ENCODE data around the gene AARSD1.
"Not testable (repeated sequence)": the region's sequence is repeated elsewhere in the genome, so short reads cannot be mapped to it uniquely, and the experiment has no call there.

AARSD1 gene

GRCh38 chr17:42979511-42980273 is 15.4 kb upstream of the AARSD1 start, which contains the start of gene PTGES3L:
Gene PTGES3L (minus strand): TSS chr17:42980080. CDS start chr17:42980053, 27 bp downstream.
- H3K27ac ChIP-seq = peak within 1 kb of the TSS; percentile 98

GRCh38 chr17:42975701-42976100 is 11.4 kb upstream of the AARSD1 start:
- H3K27ac ChIP-seq = not testable (repeated sequence)

More at GRCh38 chr17:42979511-42980273, 15.4 kb upstream of the AARSD1 start, which contains the start of gene PTGES3L:
- TF ChIP-seq CTCF (conservative IDR thresholded peaks at IDR 0.05) (no peak), ZFX (IDR thresholded peaks at IDR 0.05) (no peak)

GRCh38 chr17:42975265-42975664 is 11.0 kb upstream of the AARSD1 start:
- no peak overlapping the region for H3K27ac ChIP-seq
- no peak for TF ChIP-seq CTCF (conservative IDR thresholded peaks at IDR 0.05)
- no peak for TF ChIP-seq ZFX (IDR thresholded peaks at IDR 0.05)

GRCh38 chr17:42973323-42973722 is 9.1 kb upstream of the AARSD1 start:
- H3K27ac ChIP-seq = not testable (repeated sequence)

- no peak for TF ChIP-seq ZFX (IDR thresholded peaks at IDR 0.05)
- TF ChIP-seq CTCF (conservative IDR thresholded peaks at IDR 0.05) = no peak
- H3K27ac ChIP-seq = no peak overlapping the region
Observed at GRCh38 chr17:42971589-42971988, 7.3 kb upstream of the AARSD1 start.

- TF ChIP-seq ZFX (IDR thresholded peaks at IDR 0.05) = no peak
- TF ChIP-seq CTCF (conservative IDR thresholded peaks at IDR 0.05) = no peak
- H3K27ac ChIP-seq = no peak overlapping the region
Observed at GRCh38 chr17:42969001-42969581, 4.8 kb upstream of the AARSD1 start.

GRCh38 chr17:42967925-42968324 is 3.7 kb upstream of the AARSD1 start:
- no peak for TF ChIP-seq CTCF (conservative IDR thresholded peaks at IDR 0.05)
- no peak overlapping the region for H3K27ac ChIP-seq

- H3K27ac ChIP-seq = no peak overlapping the region
- TF ChIP-seq ZFX (IDR thresholded peaks at IDR 0.05) (no peak), CTCF (conservative IDR thresholded peaks at IDR 0.05) (no peak)
Observed at GRCh38 chr17:42953669-42954068, 10.6 kb downstream of the AARSD1 start.

Data from C4-2B (cell line).